ENCODE data around the gene UFD1. TPM values are rescaled to one million over a fixed set of nuclear protein-coding genes. Genes with fewer than 3 reads are reported as not detected.

The UFD1 gene
- total and polyA plus RNA-seq, 4 donors = 23.1 to 111 (median 70.0) TPM

- H3K4me3 ChIP-seq = no peak overlapping the region
- no peak for DNase-seq
- WGBS, 2 donors = 97 to 99% methylated on average over 4 of the region's 4 CpGs
- no peak overlapping the region for H3K9ac ChIP-seq (ENCODE audit: insufficient read depth in 1 of 2, low read length in 2 of 2)
- H3K27me3 ChIP-seq (ENCODE audit: control insufficient read depth in 3 of 3, insufficient read depth in 3 of 3, low read length in 2 of 3) = no peaks in the 10 kb centered on the region
- H3K36me3 ChIP-seq (ENCODE audit: control insufficient read depth in 4 of 4, insufficient read depth in 4 of 4, low read length in 4 of 4) = peaks cover 4 to 35% (median 11%) of the 10 kb centered on the region in 4 donors
- no peak for TF ChIP-seq CTCF (IDR thresholded peaks at IDR 0.05; ENCODE audit: control extremely low read depth, extremely low read depth)
- H3K27ac ChIP-seq (ENCODE audit: low read depth in 1 of 2, low read length in 1 of 2) = no peak overlapping the region
- H3K4me1 ChIP-seq (ENCODE audit: control insufficient read depth in 5 of 5, insufficient read depth in 5 of 5, low read length in 5 of 5) = peaks cover 0 to 5% (median 0%) of the 10 kb centered on the region in 5 donors
- no peaks in the 10 kb centered on the region for H3K9me3 ChIP-seq (ENCODE audit: control insufficient read depth in 4 of 4, insufficient read depth in 3 of 4, low read length in 3 of 4)
- no peak for ATAC-seq (ENCODE audit: insufficient read depth, low FRiP score)
Observed at GRCh38 chr22:19402642-19403191, 76.3 kb downstream of the UFD1 start.

- no peak overlapping the region for H3K27ac ChIP-seq (ENCODE audit: low read depth in 1 of 2, low read length in 1 of 2)
- no peak for ATAC-seq (ENCODE audit: insufficient read depth, low FRiP score)
- 95 to 96% methylated on average over 4 of the region's 4 CpGs for WGBS, 2 donors
- H3K27me3 ChIP-seq (ENCODE audit: control insufficient read depth in 3 of 3, insufficient read depth in 3 of 3, low read length in 2 of 3) = no peaks in the 10 kb centered on the region
- H3K9me3 ChIP-seq (ENCODE audit: control insufficient read depth in 4 of 4, insufficient read depth in 3 of 4, low read length in 3 of 4) = no peaks in the 10 kb centered on the region
- no peak overlapping the region for H3K4me3 ChIP-seq
- no peak overlapping the region for H3K9ac ChIP-seq (ENCODE audit: insufficient read depth in 1 of 2, low read length in 2 of 2)
- no peak for DNase-seq
- peaks cover 2 to 36% (median 13%) of the 10 kb centered on the region in 4 donors for H3K36me3 ChIP-seq (ENCODE audit: control insufficient read depth in 4 of 4, insufficient read depth in 4 of 4, low read length in 4 of 4)
- H3K4me1 ChIP-seq (ENCODE audit: control insufficient read depth in 5 of 5, insufficient read depth in 5 of 5, low read length in 5 of 5) = peaks cover 0 to 2% (median 0%) of the 10 kb centered on the region in 5 donors
- TF ChIP-seq CTCF (IDR thresholded peaks at IDR 0.05; ENCODE audit: control extremely low read depth, extremely low read depth) = no peak
Observed at GRCh38 chr22:19401483-19401882, 77.5 kb downstream of the UFD1 start.

DNA sequence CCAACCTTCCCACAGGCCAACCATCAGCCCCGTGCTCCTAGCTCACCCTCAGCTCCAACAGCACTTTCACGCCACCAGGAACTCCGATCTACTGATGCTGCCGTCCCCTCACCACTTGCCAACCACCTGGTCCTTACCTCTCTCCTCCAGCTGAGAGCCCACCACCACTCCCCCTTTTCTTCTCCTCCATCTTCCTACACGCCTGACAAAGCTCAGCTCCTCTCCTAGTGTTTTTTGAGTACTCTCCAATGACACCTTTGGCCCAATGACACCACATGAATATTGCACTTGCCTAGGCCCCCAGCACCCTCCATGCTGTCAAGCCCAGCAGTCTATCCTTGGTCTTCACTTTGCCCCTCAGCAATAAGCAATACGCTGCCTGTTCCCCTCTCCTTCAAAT, 78.1 kb downstream of the UFD1 start:
- no peaks in the 10 kb centered on the region for H3K27me3 ChIP-seq (ENCODE audit: control insufficient read depth in 3 of 3, insufficient read depth in 3 of 3, low read length in 2 of 3)

More for the DNA sequence above, 78.1 kb downstream of the UFD1 start:
- no peaks in the 10 kb centered on the region for H3K9me3 ChIP-seq (ENCODE audit: control insufficient read depth in 4 of 4, insufficient read depth in 3 of 4, low read length in 3 of 4)
- ATAC-seq (ENCODE audit: insufficient read depth, low FRiP score) (no peak), DNase-seq (no peak)
- WGBS, 2 donors = 94 to 97% methylated on average over 6 of the region's 6 CpGs
- no peak for TF ChIP-seq CTCF (IDR thresholded peaks at IDR 0.05; ENCODE audit: control extremely low read depth, extremely low read depth)
- H3K27ac ChIP-seq (ENCODE audit: low read depth in 1 of 2, low read length in 1 of 2) = no peak overlapping the region
- no peak overlapping the region for H3K4me3 ChIP-seq
- peaks cover 0 to 36% (median 14%) of the 10 kb centered on the region in 4 donors for H3K36me3 ChIP-seq (ENCODE audit: control insufficient read depth in 4 of 4, insufficient read depth in 4 of 4, low read length in 4 of 4)
- H3K9ac ChIP-seq (ENCODE audit: insufficient read depth in 1 of 2, low read length in 2 of 2) = no peak overlapping the region
- H3K4me1 ChIP-seq (ENCODE audit: control insufficient read depth in 5 of 5, insufficient read depth in 5 of 5, low read length in 5 of 5) = no peaks in the 10 kb centered on the region

Other genes with a start within 250 kb of the UFD1 start
- 1 to 10 TPM; 5.9 to 9.2 TPM for gene CLTCL1, start 187.5 kb downstream of the UFD1 start, total RNA-seq
- 1 to 10 TPM; 2.6 to 2.8 TPM for gene CLTCL1, start 187.5 kb downstream of the UFD1 start, polyA plus RNA-seq
- gene HIRA, start 47.5 kb downstream of the UFD1 start, total RNA-seq = 10 to 100 TPM; 15.8 to 27.2 TPM
- gene HIRA, start 47.5 kb downstream of the UFD1 start, polyA plus RNA-seq = 10 to 100 TPM in 1 of 2 donors, 1 to 10 TPM in 1; 7.5 to 18.8 TPM
- gene MRPL40, start 46.6 kb downstream of the UFD1 start, total RNA-seq = 10 to 100 TPM; 17.0 to 34.0 TPM
- 10 to 100 TPM; 30.5 to 61.4 TPM for gene MRPL40, start 46.6 kb downstream of the UFD1 start, polyA plus RNA-seq
- 10 to 100 TPM; 24.2 to 32.3 TPM for gene C22orf39, start 31.5 kb downstream of the UFD1 start, total RNA-seq
- gene C22orf39, start 31.5 kb downstream of the UFD1 start, polyA plus RNA-seq = 10 to 100 TPM; 24.8 to 39.9 TPM
- 1 to 10 TPM; 2.1 to 4.0 TPM for gene CDC45, start 727 bp upstream of the UFD1 start, total RNA-seq
- gene CDC45, start 727 bp upstream of the UFD1 start, polyA plus RNA-seq = 1 to 10 TPM; 2.1 to 6.8 TPM
- gene CLDN5, start 45.2 kb upstream of the UFD1 start, total RNA-seq = 100 to 1,000 TPM; 157 to 322 TPM
- 100 to 1,000 TPM; 406 to 548 TPM for gene CLDN5, start 45.2 kb upstream of the UFD1 start, polyA plus RNA-seq
- gene SEPTIN5, start 235.3 kb upstream of the UFD1 start, total RNA-seq = 10 to 100 TPM; 16.7 to 32.5 TPM
- gene SEPTIN5, start 235.3 kb upstream of the UFD1 start, polyA plus RNA-seq = 10 to 100 TPM; 10.4 to 11.8 TPM
- gene GP1BB, start 244.3 kb upstream of the UFD1 start, total RNA-seq = 1 to 10 TPM; 4.0 to 5.5 TPM
- 1 to 10 TPM; 1.9 to 2.8 TPM for gene GP1BB, start 244.3 kb upstream of the UFD1 start, polyA plus RNA-seq